ENCODE data around the gene TSPAN14.

DNA sequence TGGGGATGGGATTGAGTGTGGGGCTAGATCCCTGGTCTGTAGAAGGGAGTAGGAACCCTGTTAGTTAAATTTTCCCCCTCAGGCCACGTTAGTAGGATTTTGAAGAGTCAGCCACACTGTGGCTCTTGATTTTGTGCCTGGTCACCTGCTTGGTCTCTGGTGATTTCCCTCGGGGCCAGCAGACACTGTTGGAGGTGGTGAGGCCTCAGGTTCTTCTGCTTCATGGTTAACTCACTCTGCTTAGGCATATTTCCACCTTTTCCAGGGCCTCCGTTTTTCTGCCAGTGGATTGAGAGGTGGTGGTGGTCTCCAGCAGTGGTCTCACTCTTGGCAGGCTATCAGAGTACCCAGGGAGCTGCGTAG is 4.1 kb downstream of the TSPAN14 start:
- TF ChIP-seq CTCF (conservative IDR thresholded peaks at IDR 0.05; ENCODE audit: low read length) (no peak), EZH2phosphoT487 (IDR thresholded peaks at IDR 0.05; ENCODE audit: borderline replicate concordance, low read depth, low read length) (no peak)
